Measurements from ENCODE around the gene SV2C. TPM values are rescaled to one million over a fixed set of nuclear protein-coding genes. Genes with fewer than 3 reads are reported as not detected.

Gene SV2C
- total RNA-seq, 1 donor from 2014 or later = 0.05 TPM

- no peak for DNase-seq (ENCODE audit: low spot score)
- intact Hi-C loops (cut with micrococcal nuclease) = no loop called here
- Mint-ChIP-seq H3K36me3 (ENCODE audit: low read depth) (no peaks in the 10 kb centered on the region), H3K27ac (no peak overlapping the region), H3K4me1 (ENCODE audit: low read depth) (no peaks in the 10 kb centered on the region), H3K27me3 (ENCODE audit: low read depth) (peaks cover 26% of the 10 kb centered on the region), H3K9me3 (no peaks in the 10 kb centered on the region), H3K4me3 (ENCODE audit: low read depth) (no peak overlapping the region)
These were observed 70.1 kb downstream of the SV2C start for GRCh38 chr5:76153271-76153670.

GRCh38 chr5:76154009-76154690 lies 71.0 kb downstream of the SV2C start:
- H3K27me3 Mint-ChIP-seq (ENCODE audit: low read depth) = peaks cover 28% of the 10 kb centered on the region
- intact Hi-C loops (cut with micrococcal nuclease) = no loop called here
- DNase-seq (ENCODE audit: low spot score) = no peak
- H3K27ac Mint-ChIP-seq = no peak overlapping the region
- H3K4me3 Mint-ChIP-seq (ENCODE audit: low read depth) = no peak overlapping the region
- no peaks in the 10 kb centered on the region for H3K36me3 Mint-ChIP-seq (ENCODE audit: low read depth)
- no peaks in the 10 kb centered on the region for H3K4me1 Mint-ChIP-seq (ENCODE audit: low read depth)
- no peaks in the 10 kb centered on the region for H3K9me3 Mint-ChIP-seq

GRCh38 chr5:76155536-76155935 lies 72.4 kb downstream of the SV2C start:
- no peak for DNase-seq (ENCODE audit: low spot score)
- no peak overlapping the region for H3K27ac Mint-ChIP-seq
- H3K4me1 Mint-ChIP-seq (ENCODE audit: low read depth) = no peaks in the 10 kb centered on the region
- H3K36me3 Mint-ChIP-seq (ENCODE audit: low read depth) = no peaks in the 10 kb centered on the region
- intact Hi-C loops (cut with micrococcal nuclease) = no loop called here
- no peaks in the 10 kb centered on the region for H3K9me3 Mint-ChIP-seq
- peaks cover 27% of the 10 kb centered on the region for H3K27me3 Mint-ChIP-seq (ENCODE audit: low read depth)
- H3K4me3 Mint-ChIP-seq (ENCODE audit: low read depth) = no peak overlapping the region

- H3K4me1 Mint-ChIP-seq (ENCODE audit: low read depth) = no peaks in the 10 kb centered on the region
These were observed 79.2 kb downstream of the SV2C start for GRCh38 chr5:76162335-76162734.

GRCh38 chr5:76163111-76163628 lies 80.0 kb downstream of the SV2C start:
- Mint-ChIP-seq H3K4me1 (ENCODE audit: low read depth) (no peaks in the 10 kb centered on the region), H3K36me3 (ENCODE audit: low read depth) (no peaks in the 10 kb centered on the region), H3K27ac (no peak overlapping the region), H3K27me3 (ENCODE audit: low read depth) (peaks cover 15% of the 10 kb centered on the region), H3K4me3 (ENCODE audit: low read depth) (no peak overlapping the region), H3K9me3 (no peaks in the 10 kb centered on the region)
- intact Hi-C loops (cut with micrococcal nuclease) = no loop called here
- no peak for DNase-seq (ENCODE audit: low spot score)

More at GRCh38 chr5:76162335-76162734, 79.2 kb downstream of the SV2C start:
- no peak overlapping the region for H3K27ac Mint-ChIP-seq
- DNase-seq (ENCODE audit: low spot score) = no peak
- H3K36me3 Mint-ChIP-seq (ENCODE audit: low read depth) = no peaks in the 10 kb centered on the region
- intact Hi-C loops (cut with micrococcal nuclease) = no loop called here
- peaks cover 14% of the 10 kb centered on the region for H3K27me3 Mint-ChIP-seq (ENCODE audit: low read depth)
- H3K4me3 Mint-ChIP-seq (ENCODE audit: low read depth) = no peak overlapping the region
- no peaks in the 10 kb centered on the region for H3K9me3 Mint-ChIP-seq

- Mint-ChIP-seq H3K4me1 (ENCODE audit: low read depth) (no peaks in the 10 kb centered on the region), H3K9me3 (no peaks in the 10 kb centered on the region), H3K27ac (no peak overlapping the region), H3K4me3 (ENCODE audit: low read depth) (no peak overlapping the region), H3K36me3 (ENCODE audit: low read depth) (no peaks in the 10 kb centered on the region), H3K27me3 (ENCODE audit: low read depth) (peaks cover 14% of the 10 kb centered on the region)
- intact Hi-C loops (cut with micrococcal nuclease) = no loop called here
- DNase-seq (ENCODE audit: low spot score) = no peak
These were observed 81.8 kb downstream of the SV2C start for GRCh38 chr5:76165029-76165428.

GRCh38 chr5:76165711-76166374 lies 82.7 kb downstream of the SV2C start:
- Mint-ChIP-seq H3K4me3 (ENCODE audit: low read depth) (no peak overlapping the region), H3K4me1 (ENCODE audit: low read depth) (no peaks in the 10 kb centered on the region)

GRCh38 chr5:76166886-76167576 lies 83.8 kb downstream of the SV2C start:
- DNase-seq (ENCODE audit: low spot score) = no peak
- peaks cover 11% of the 10 kb centered on the region for H3K27me3 Mint-ChIP-seq (ENCODE audit: low read depth)
- H3K4me3 Mint-ChIP-seq (ENCODE audit: low read depth) = no peak overlapping the region
- intact Hi-C loops (cut with micrococcal nuclease) = no loop called here
- H3K9me3 Mint-ChIP-seq = no peaks in the 10 kb centered on the region
- no peak overlapping the region for H3K27ac Mint-ChIP-seq
- H3K36me3 Mint-ChIP-seq (ENCODE audit: low read depth) = no peaks in the 10 kb centered on the region
- no peaks in the 10 kb centered on the region for H3K4me1 Mint-ChIP-seq (ENCODE audit: low read depth)

More at GRCh38 chr5:76165711-76166374, 82.7 kb downstream of the SV2C start:
- H3K9me3 Mint-ChIP-seq = no peaks in the 10 kb centered on the region
- intact Hi-C loops (cut with micrococcal nuclease) = no loop called here
- DNase-seq (ENCODE audit: low spot score) = no peak
- H3K36me3 Mint-ChIP-seq (ENCODE audit: low read depth) = no peaks in the 10 kb centered on the region
- H3K27me3 Mint-ChIP-seq (ENCODE audit: low read depth) = peaks cover 14% of the 10 kb centered on the region
- no peak overlapping the region for H3K27ac Mint-ChIP-seq

- Mint-ChIP-seq H3K9me3 (no peaks in the 10 kb centered on the region), H3K27ac (no peak overlapping the region), H3K4me3 (ENCODE audit: low read depth) (no peak overlapping the region), H3K4me1 (ENCODE audit: low read depth) (no peaks in the 10 kb centered on the region), H3K27me3 (ENCODE audit: low read depth) (peaks cover 13% of the 10 kb centered on the region), H3K36me3 (ENCODE audit: low read depth) (no peaks in the 10 kb centered on the region)
- no peak for DNase-seq (ENCODE audit: low spot score)
- intact Hi-C loops (cut with micrococcal nuclease) = no loop called here
These were observed 86.1 kb downstream of the SV2C start for GRCh38 chr5:76169146-76169905.

GRCh38 chr5:76174101-76174500 lies 90.9 kb downstream of the SV2C start:
- peaks cover 9% of the 10 kb centered on the region for H3K27me3 Mint-ChIP-seq (ENCODE audit: low read depth)
- no peak overlapping the region for H3K4me3 Mint-ChIP-seq (ENCODE audit: low read depth)
- DNase-seq (ENCODE audit: low spot score) = no peak
- H3K9me3 Mint-ChIP-seq = no peaks in the 10 kb centered on the region
- intact Hi-C loops (cut with micrococcal nuclease) = no loop called here
- H3K4me1 Mint-ChIP-seq (ENCODE audit: low read depth) = peaks cover 18% of the 10 kb centered on the region
- no peaks in the 10 kb centered on the region for H3K36me3 Mint-ChIP-seq (ENCODE audit: low read depth)
- no peak overlapping the region for H3K27ac Mint-ChIP-seq

- H3K4me3 Mint-ChIP-seq (ENCODE audit: low read depth) = no peak overlapping the region
- intact Hi-C loops (cut with micrococcal nuclease) = loop anchor here (5.0 kb wide), 2 partner anchors 82 to 103 kb away; no protein-coding TSS in a partner anchor
- no peak overlapping the region for H3K27ac Mint-ChIP-seq
- no peaks in the 10 kb centered on the region for H3K9me3 Mint-ChIP-seq
- no peaks in the 10 kb centered on the region for H3K36me3 Mint-ChIP-seq (ENCODE audit: low read depth)
- H3K4me1 Mint-ChIP-seq (ENCODE audit: low read depth) = peaks cover 18% of the 10 kb centered on the region
- DNase-seq (ENCODE audit: low spot score) = peak; percentile 28
- peaks cover 7% of the 10 kb centered on the region for H3K27me3 Mint-ChIP-seq (ENCODE audit: low read depth)
These were observed 92.0 kb downstream of the SV2C start for GRCh38 chr5:76175051-76175666.

GRCh38 chr5:76175821-76176403 lies 92.7 kb downstream of the SV2C start:
- Mint-ChIP-seq H3K4me1 (ENCODE audit: low read depth) (peaks cover 18% of the 10 kb centered on the region), H3K4me3 (ENCODE audit: low read depth) (no peak overlapping the region), H3K36me3 (ENCODE audit: low read depth) (no peaks in the 10 kb centered on the region), H3K27ac (no peak overlapping the region), H3K9me3 (no peaks in the 10 kb centered on the region), H3K27me3 (ENCODE audit: low read depth) (peaks cover 7% of the 10 kb centered on the region)
- DNase-seq (ENCODE audit: low spot score) = no peak
- intact Hi-C loops (cut with micrococcal nuclease) = loop anchor here (5.0 kb wide), 2 partner anchors 81 to 104 kb away; no protein-coding TSS in a partner anchor
